Dendritic cell treated with granulocyte-macrophage colony-stimulating factor and Interleukin-4, amounts not matched to agents 40 ng/mL and 50 ng/mL, for 4 days (primary cell): ENCODE data around the gene SOX14.

Experiments used
- H3K27ac Mint-ChIP-seq: one replicate; pipeline ENCODE4 v1.8.0; 2022; ENCODE audit warnings: mild to moderate bottlenecking, mixed read lengths
- H3K27me3 Mint-ChIP-seq: one replicate; pipeline ENCODE4 v1.8.0; 2022; ENCODE audit warnings: mild to moderate bottlenecking, mixed read lengths
- H3K36me3 Mint-ChIP-seq: one replicate; pipeline ENCODE4 v1.8.0; 2022; ENCODE audit warnings: low read depth, mixed read lengths
- H3K4me1 Mint-ChIP-seq: one replicate; pipeline ENCODE4 v1.8.0; 2022; ENCODE audit warnings: low read depth, mixed read lengths
- H3K4me3 Mint-ChIP-seq: one replicate; pipeline ENCODE4 v1.8.0; 2022; ENCODE audit warnings: mild to moderate bottlenecking, moderate library complexity, mixed read lengths
- H3K9me3 Mint-ChIP-seq: one replicate; pipeline ENCODE4 v1.8.0; 2022; ENCODE audit warnings: mixed read lengths
- intact Hi-C: fragments of 100-400 bp; cut with micrococcal nuclease; formaldehyde crosslinking; loops from one replicate; pipeline ENCODE4 v1.15.0; 2022

SOX14 gene

GRCh38 chr3:137764001-137764433 is at the start of gene SOX14:
SOX14 (plus strand) TSS chr3:137764315; CDS start chr3:137764785, 470 bp downstream.
- H3K27ac Mint-ChIP-seq = no peak within 1 kb of the TSS

GRCh38 chr3:137714551-137714950 is 49.6 kb upstream of the SOX14 start:
- Mint-ChIP-seq H3K4me3 (no peak overlapping the region), H3K9me3 (peaks cover 24% of the 10 kb centered on the region), H3K36me3 (no peaks in the 10 kb centered on the region), H3K4me1 (no peaks in the 10 kb centered on the region), H3K27me3 (no peaks in the 10 kb centered on the region), H3K27ac (no peak overlapping the region)
- intact Hi-C loops = no loop called here

More at GRCh38 chr3:137764001-137764433, at the start of gene SOX14:
- intact Hi-C loops = no loop called here
- no peaks in the 10 kb centered on the region for H3K9me3 Mint-ChIP-seq
- no peaks in the 10 kb centered on the region for H3K36me3 Mint-ChIP-seq
- peaks cover 96% of the 10 kb centered on the region for H3K27me3 Mint-ChIP-seq
- H3K4me1 Mint-ChIP-seq = peaks cover 12% of the 10 kb centered on the region
- no peak within 1 kb of the TSS for H3K4me3 Mint-ChIP-seq

- H3K27ac Mint-ChIP-seq = no peak overlapping the region
- H3K36me3 Mint-ChIP-seq = no peaks in the 10 kb centered on the region
- H3K4me1 Mint-ChIP-seq = no peaks in the 10 kb centered on the region
- intact Hi-C loops = no loop called here
- no peak overlapping the region for H3K4me3 Mint-ChIP-seq
- no peaks in the 10 kb centered on the region for H3K27me3 Mint-ChIP-seq
- H3K9me3 Mint-ChIP-seq = peaks cover 21% of the 10 kb centered on the region
Measured at GRCh38 chr3:137724240-137724639, 39.9 kb upstream of the SOX14 start.

- Mint-ChIP-seq H3K27ac (no peak overlapping the region), H3K36me3 (no peaks in the 10 kb centered on the region), H3K9me3 (peaks cover 34% of the 10 kb centered on the region), H3K27me3 (no peaks in the 10 kb centered on the region), H3K4me1 (no peaks in the 10 kb centered on the region), H3K4me3 (no peak overlapping the region)
- intact Hi-C loops = no loop called here
Measured at GRCh38 chr3:137737208-137737607, 26.9 kb upstream of the SOX14 start.

- no peak overlapping the region for H3K27ac Mint-ChIP-seq
- peaks cover 34% of the 10 kb centered on the region for H3K9me3 Mint-ChIP-seq
- no peaks in the 10 kb centered on the region for H3K36me3 Mint-ChIP-seq
- no peaks in the 10 kb centered on the region for H3K4me1 Mint-ChIP-seq
- intact Hi-C loops = no loop called here
- no peak overlapping the region for H3K4me3 Mint-ChIP-seq
- H3K27me3 Mint-ChIP-seq = no peaks in the 10 kb centered on the region
Measured at GRCh38 chr3:137738710-137739109, 25.4 kb upstream of the SOX14 start.

- no peaks in the 10 kb centered on the region for H3K36me3 Mint-ChIP-seq
- H3K4me1 Mint-ChIP-seq = no peaks in the 10 kb centered on the region
Measured at GRCh38 chr3:137743608-137744007, 20.5 kb upstream of the SOX14 start.

GRCh38 chr3:137746808-137747207 is 17.3 kb upstream of the SOX14 start:
- intact Hi-C loops = no loop called here
- peaks cover 2% of the 10 kb centered on the region for H3K27me3 Mint-ChIP-seq
- H3K4me3 Mint-ChIP-seq = no peak overlapping the region
- H3K36me3 Mint-ChIP-seq = no peaks in the 10 kb centered on the region
- no peak overlapping the region for H3K27ac Mint-ChIP-seq
- H3K9me3 Mint-ChIP-seq = no peaks in the 10 kb centered on the region
- H3K4me1 Mint-ChIP-seq = no peaks in the 10 kb centered on the region

More at GRCh38 chr3:137743608-137744007, 20.5 kb upstream of the SOX14 start:
- H3K27me3 Mint-ChIP-seq = peaks cover 1% of the 10 kb centered on the region
- no peak overlapping the region for H3K4me3 Mint-ChIP-seq
- H3K9me3 Mint-ChIP-seq = no peaks in the 10 kb centered on the region
- H3K27ac Mint-ChIP-seq = no peak overlapping the region
- intact Hi-C loops = no loop called here

GRCh38 chr3:137759505-137759904 is 4.6 kb upstream of the SOX14 start:
- Mint-ChIP-seq H3K9me3 (peaks cover 8% of the 10 kb centered on the region), H3K27me3 (peaks cover 65% of the 10 kb centered on the region), H3K4me3 (no peak overlapping the region), H3K27ac (no peak overlapping the region), H3K36me3 (no peaks in the 10 kb centered on the region), H3K4me1 (no peaks in the 10 kb centered on the region)
- intact Hi-C loops = no loop called here

GRCh38 chr3:137760341-137761098 is 3.6 kb upstream of the SOX14 start:
- H3K27me3 Mint-ChIP-seq = peaks cover 71% of the 10 kb centered on the region
- intact Hi-C loops = no loop called here
- no peak overlapping the region for H3K27ac Mint-ChIP-seq
- H3K36me3 Mint-ChIP-seq = no peaks in the 10 kb centered on the region
- H3K4me3 Mint-ChIP-seq = no peak overlapping the region
- H3K9me3 Mint-ChIP-seq = peaks cover 8% of the 10 kb centered on the region
- no peaks in the 10 kb centered on the region for H3K4me1 Mint-ChIP-seq

GRCh38 chr3:137761099-137761562 is 3.0 kb upstream of the SOX14 start:
- peaks cover 8% of the 10 kb centered on the region for H3K9me3 Mint-ChIP-seq
- H3K27me3 Mint-ChIP-seq = peaks cover 77% of the 10 kb centered on the region
- no peak overlapping the region for H3K4me3 Mint-ChIP-seq
- H3K4me1 Mint-ChIP-seq = no peaks in the 10 kb centered on the region
- H3K27ac Mint-ChIP-seq = no peak overlapping the region
- intact Hi-C loops = no loop called here
- H3K36me3 Mint-ChIP-seq = no peaks in the 10 kb centered on the region

- intact Hi-C loops = no loop called here
- Mint-ChIP-seq H3K27ac (no peak overlapping the region), H3K36me3 (no peaks in the 10 kb centered on the region), H3K27me3 (peaks cover 83% of the 10 kb centered on the region), H3K4me1 (no peaks in the 10 kb centered on the region), H3K4me3 (no peak overlapping the region), H3K9me3 (peaks cover 4% of the 10 kb centered on the region)
Measured at GRCh38 chr3:137761563-137762503, 2.3 kb upstream of the SOX14 start.

- Mint-ChIP-seq H3K4me1 (peaks cover 1% of the 10 kb centered on the region), H3K27ac (no peak overlapping the region), H3K27me3 (peaks cover 91% of the 10 kb centered on the region), H3K9me3 (no peaks in the 10 kb centered on the region), H3K36me3 (no peaks in the 10 kb centered on the region), H3K4me3 (no peak overlapping the region)
- intact Hi-C loops = no loop called here
Measured at GRCh38 chr3:137762674-137763593, 1.2 kb upstream of the SOX14 start.

GRCh38 chr3:137763594-137763938 is 549 bp upstream of the SOX14 start:
- Mint-ChIP-seq H3K36me3 (no peaks in the 10 kb centered on the region), H3K27ac (no peak overlapping the region), H3K4me1 (peaks cover 8% of the 10 kb centered on the region), H3K9me3 (no peaks in the 10 kb centered on the region), H3K27me3 (peaks cover 95% of the 10 kb centered on the region), H3K4me3 (no peak overlapping the region)
- intact Hi-C loops = no loop called here
